ENCODE results near the gene LCMT1. TPM values are rescaled to one million over a fixed set of nuclear protein-coding genes. Genes with fewer than 3 reads are reported as not detected.

The LCMT1 gene
- total and polyA plus RNA-seq, 2 donors (not counting 1 experiment from before 2014, with no cell fraction given), result 20.2 to 42.0 TPM

DNA sequence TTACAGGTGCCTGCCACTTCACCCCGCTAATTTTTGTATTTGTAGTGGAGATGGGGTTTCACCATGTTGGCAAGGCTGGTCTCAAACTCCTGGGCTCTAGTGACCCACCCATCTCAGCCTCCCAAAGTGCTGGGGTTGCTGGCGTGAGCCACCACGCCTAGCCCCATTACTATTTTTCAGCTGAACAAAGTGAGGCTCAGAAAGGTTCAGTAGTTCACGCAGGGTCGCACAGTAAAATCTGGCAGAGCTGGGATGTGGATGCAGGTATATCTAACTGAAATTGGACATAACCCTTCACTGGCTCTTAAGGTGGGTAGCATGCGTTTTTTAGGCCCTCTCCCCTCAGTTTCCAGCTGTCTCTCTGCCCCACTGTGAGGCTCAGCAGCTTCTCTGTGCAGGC is 112.4 kb downstream of the LCMT1 start:
- Histone ChIP-seq H3K9me3 (ENCODE audit: control extremely low read depth in 1 of 3, control insufficient read depth in 2 of 3, insufficient read depth in 1 of 3, low read length in 2 of 3) (no peaks in the 10 kb centered on the region), H3K4me1 (ENCODE audit: control insufficient read depth in 2 of 2, insufficient read depth in 2 of 2, low read length in 2 of 2) (peaks cover 0 to 3% of the 10 kb centered on the region in 2 donors), H3K9ac (ENCODE audit: low read length) (no peak overlapping the region), H3K4me3 (ENCODE audit: control extremely low read depth in 1 of 5, extremely low read depth in 1 of 5, insufficient read depth in 1 of 5, low read depth in 2 of 5, low read length in 4 of 5) (no peak overlapping the region), H2AFZ (ENCODE audit: insufficient read depth, low read depth, low read length, poor library complexity, severe bottlenecking) (no peak overlapping the region), H4K20me1 (ENCODE audit: control insufficient read depth, insufficient read depth, low read length, poor library complexity, severe bottlenecking) (no peaks in the 10 kb centered on the region), H3K36me3 (replicated peaks in 1 of 2; ENCODE audit: control extremely low read depth in 1 of 2, control insufficient read depth in 1 of 2, extremely low read depth in 1 of 2, insufficient read depth in 2 of 2, low read length in 1 of 2) (no peaks in the 10 kb centered on the region), H3K27me3 (replicated peaks in 1 of 4; ENCODE audit: control extremely low read depth in 1 of 4, control insufficient read depth in 3 of 4, insufficient read depth in 4 of 4, low read length in 3 of 4) (no peaks in the 10 kb centered on the region), H3K4me2 (replicated peaks; ENCODE audit: low read depth, low read length, poor library complexity, severe bottlenecking) (no peak overlapping the region), H3K27ac (ENCODE audit: low read length in 2 of 2) (no peak overlapping the region), H3K79me2 (ENCODE audit: control insufficient read depth, insufficient read depth, low read length) (no peaks in the 10 kb centered on the region)
- intact Hi-C loops (cut with micrococcal nuclease), result loop anchor here (10.0 kb wide), 1 partner anchor 279 kb away; no protein-coding TSS in a partner anchor
- POLR2A ChIA-PET, result no interaction called here
- no CpG with 5 or more reads among the region's 6 CpGs for WGBS (ENCODE audit: insufficient coverage)
- H3K9me3 Mint-ChIP-seq (ENCODE audit: insufficient read depth), result no peaks in the 10 kb centered on the region
- no peak for ATAC-seq (ENCODE audit: low read depth)
- H3K27me3 Mint-ChIP-seq, result no peaks in the 10 kb centered on the region
- no peaks in the 10 kb centered on the region for H3K4me1 Mint-ChIP-seq
- TF ChIP-seq, protein P1, sequence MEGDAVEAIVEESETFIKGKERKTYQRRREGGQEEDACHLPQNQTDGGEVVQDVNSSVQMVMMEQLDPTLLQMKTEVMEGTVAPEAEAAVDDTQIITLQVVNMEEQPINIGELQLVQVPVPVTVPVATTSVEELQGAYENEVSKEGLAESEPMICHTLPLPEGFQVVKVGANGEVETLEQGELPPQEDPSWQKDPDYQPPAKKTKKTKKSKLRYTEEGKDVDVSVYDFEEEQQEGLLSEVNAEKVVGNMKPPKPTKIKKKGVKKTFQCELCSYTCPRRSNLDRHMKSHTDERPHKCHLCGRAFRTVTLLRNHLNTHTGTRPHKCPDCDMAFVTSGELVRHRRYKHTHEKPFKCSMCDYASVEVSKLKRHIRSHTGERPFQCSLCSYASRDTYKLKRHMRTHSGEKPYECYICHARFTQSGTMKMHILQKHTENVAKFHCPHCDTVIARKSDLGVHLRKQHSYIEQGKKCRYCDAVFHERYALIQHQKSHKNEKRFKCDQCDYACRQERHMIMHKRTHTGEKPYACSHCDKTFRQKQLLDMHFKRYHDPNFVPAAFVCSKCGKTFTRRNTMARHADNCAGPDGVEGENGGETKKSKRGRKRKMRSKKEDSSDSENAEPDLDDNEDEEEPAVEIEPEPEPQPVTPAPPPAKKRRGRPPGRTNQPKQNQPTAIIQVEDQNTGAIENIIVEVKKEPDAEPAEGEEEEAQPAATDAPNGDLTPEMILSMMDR (IDR thresholded peaks at IDR 0.05), result no peak
- TF ChIP-seq EZH2 (IDR thresholded peaks at IDR 0.05; ENCODE audit: borderline replicate concordance, insufficient read depth, low read depth, low read length, poor library complexity, severe bottlenecking), result no peak
- no peak overlapping the region for H3K4me3 Mint-ChIP-seq
- CTCF ChIA-PET, result interaction anchor here (0.9 to 5.1 kb wide), 8 partner anchors 10 to 319 kb away, joined by 3 to 45 read pairs (median 4); no protein-coding TSS in a partner anchor
- no peak for DNase-seq
- H3K27ac Mint-ChIP-seq, result no peak overlapping the region

DNA sequence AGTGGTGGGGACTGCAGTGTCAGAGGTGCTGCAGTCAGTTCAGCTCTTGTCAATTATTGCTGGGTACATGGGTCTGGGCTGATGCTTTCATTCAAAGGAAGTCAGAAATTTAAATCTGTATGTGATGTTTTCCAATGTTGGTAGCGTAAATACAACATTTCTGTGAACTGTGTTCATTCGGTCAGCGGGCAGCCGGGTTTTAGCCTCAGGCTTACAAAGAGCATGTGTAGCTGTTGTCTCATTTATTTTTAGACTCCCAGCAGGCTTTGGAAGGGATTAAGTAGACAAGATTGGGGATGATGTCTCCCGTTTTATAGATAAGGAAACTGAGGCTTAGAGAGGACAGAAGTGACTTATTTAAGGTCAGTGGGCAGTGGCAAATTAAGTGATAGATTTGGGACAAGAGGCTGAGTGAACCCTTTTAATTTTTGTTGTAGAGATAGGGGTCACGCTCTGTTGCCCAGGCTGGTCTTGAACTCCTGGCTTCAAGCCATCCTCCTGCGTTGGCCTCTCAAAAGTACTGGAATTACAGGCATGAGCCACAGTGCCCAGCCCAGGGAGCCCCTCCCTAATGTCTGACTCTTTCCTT is 113.3 kb downstream of the LCMT1 start:
- Mint-ChIP-seq H3K9me3 (ENCODE audit: insufficient read depth) (no peaks in the 10 kb centered on the region), H3K4me3 (no peak overlapping the region), H3K4me1 (no peaks in the 10 kb centered on the region), H3K27me3 (no peaks in the 10 kb centered on the region), H3K27ac (peak overlapping the region; percentile 73)
- Histone ChIP-seq H4K20me1 (ENCODE audit: control insufficient read depth, insufficient read depth, low read length, poor library complexity, severe bottlenecking) (no peaks in the 10 kb centered on the region), H3K36me3 (replicated peaks in 1 of 2; ENCODE audit: control extremely low read depth in 1 of 2, control insufficient read depth in 1 of 2, extremely low read depth in 1 of 2, insufficient read depth in 2 of 2, low read length in 1 of 2) (no peaks in the 10 kb centered on the region), H3K4me1 (ENCODE audit: control insufficient read depth in 2 of 2, insufficient read depth in 2 of 2, low read length in 2 of 2) (peaks cover 0 to 3% of the 10 kb centered on the region in 2 donors), H3K27me3 (replicated peaks in 1 of 4; ENCODE audit: control extremely low read depth in 1 of 4, control insufficient read depth in 3 of 4, insufficient read depth in 4 of 4, low read length in 3 of 4) (no peaks in the 10 kb centered on the region), H3K9me3 (ENCODE audit: control extremely low read depth in 1 of 3, control insufficient read depth in 2 of 3, insufficient read depth in 1 of 3, low read length in 2 of 3) (no peaks in the 10 kb centered on the region), H3K4me3 (ENCODE audit: control extremely low read depth in 1 of 5, extremely low read depth in 1 of 5, insufficient read depth in 1 of 5, low read depth in 2 of 5, low read length in 4 of 5) (no peak overlapping the region), H3K9ac (ENCODE audit: low read length) (no peak overlapping the region), H2AFZ (ENCODE audit: insufficient read depth, low read depth, low read length, poor library complexity, severe bottlenecking) (peak overlapping the region; percentile 38), H3K4me2 (replicated peaks; ENCODE audit: low read depth, low read length, poor library complexity, severe bottlenecking) (no peak overlapping the region), H3K27ac (ENCODE audit: low read length in 2 of 2) (no peak overlapping the region), H3K79me2 (ENCODE audit: control insufficient read depth, insufficient read depth, low read length) (no peaks in the 10 kb centered on the region)
- CTCF ChIA-PET, result interaction anchor here (0.7 to 5.1 kb wide), 28 partner anchors 10 to 708 kb away, joined by 3 to 45 read pairs (median 4); partner anchors contain the start of gene LCMT1
- no peak for ATAC-seq (ENCODE audit: low read depth)
- POLR2A ChIA-PET, result no interaction called here
- intact Hi-C loops (cut with micrococcal nuclease), result loop anchor here (10.0 kb wide), 1 partner anchor 280 kb away; no protein-coding TSS in a partner anchor
- 98% methylated on average over 7 of the region's 7 CpGs for WGBS (ENCODE audit: insufficient coverage)
- TF ChIP-seq EZH2 (IDR thresholded peaks at IDR 0.05; ENCODE audit: borderline replicate concordance, insufficient read depth, low read depth, low read length, poor library complexity, severe bottlenecking), result no peak
- TF ChIP-seq, protein P1 (IDR thresholded peaks at IDR 0.05), result no peak
- peak; percentile 12 for DNase-seq
